IPS-20b (cell line): ENCODE data around the gene TAMALIN.

Experiments used
- H3K27ac ChIP-seq: one replicate; pipeline ENCODE4 v1.5.1; 2013; ENCODE audit warnings: low read length
- H3K27me3 ChIP-seq: 2 replicates; pipeline ENCODE4 v1.6.1; 2013; ENCODE audit warnings: mild to moderate bottlenecking, low read length, inconsistent platforms; ENCODE audit not compliant: insufficient read depth
- H3K36me3 ChIP-seq: 2 replicates; pipeline ENCODE4 v1.6.1; 2013; ENCODE audit warnings: low read depth, mild to moderate bottlenecking, inconsistent platforms, low read length, moderate library complexity; ENCODE audit not compliant: insufficient read depth
- H3K4me1 ChIP-seq: 2 replicates; pipeline ENCODE4 v1.6.1; 2013; ENCODE audit warnings: mild to moderate bottlenecking, control low read depth, inconsistent platforms, low read length, moderate library complexity; ENCODE audit not compliant: insufficient read depth
- H3K4me3 ChIP-seq: 2 replicates; pipeline ENCODE4 v1.5.1; 2013; ENCODE audit warnings: mild to moderate bottlenecking, low read length, inconsistent platforms
- H3K9ac ChIP-seq: 2 replicates; pipeline ENCODE4 v1.6.1; 2013; ENCODE audit warnings: low read depth, mild to moderate bottlenecking, inconsistent platforms, low read length, moderate library complexity
- H3K9me3 ChIP-seq: 2 replicates; pipeline ENCODE4 v1.6.1; 2013; ENCODE audit warnings: mild to moderate bottlenecking, low read depth, low read length, inconsistent platforms; ENCODE audit not compliant: insufficient read depth

TAMALIN gene

GRCh38 chr12:52061470-52062166 is 54.9 kb downstream of the TAMALIN start:
- Histone ChIP-seq H3K36me3 (peaks cover 7% of the 10 kb centered on the region; the same call in 1 of the 2 replicates), H3K9ac (no peak overlapping the region), H3K4me1 (no peaks in the 10 kb centered on the region), H3K9me3 (no peaks in the 10 kb centered on the region), H3K4me3 (no peak overlapping the region), H3K27ac (no peak overlapping the region), H3K27me3 (peaks cover 5% of the 10 kb centered on the region; the same call in 1 of the 2 replicates)

- Histone ChIP-seq H3K27ac (no peak overlapping the region), H3K4me1 (no peaks in the 10 kb centered on the region), H3K36me3 (peaks cover 3% of the 10 kb centered on the region; the same call in 1 of the 2 replicates), H3K9me3 (no peaks in the 10 kb centered on the region), H3K27me3 (peaks cover 11% of the 10 kb centered on the region), H3K9ac (no peak overlapping the region), H3K4me3 (no peak overlapping the region)
These were observed 55.7 kb downstream of the TAMALIN start for GRCh38 chr12:52062167-52063081.

- Histone ChIP-seq H3K4me3 (no peak overlapping the region), H3K36me3 (no peaks in the 10 kb centered on the region; the same call in 1 of the 2 replicates), H3K4me1 (no peaks in the 10 kb centered on the region), H3K9ac (no peak overlapping the region), H3K27ac (no peak overlapping the region), H3K9me3 (no peaks in the 10 kb centered on the region), H3K27me3 (peaks cover 11% of the 10 kb centered on the region)
These were observed 56.6 kb downstream of the TAMALIN start for GRCh38 chr12:52063082-52063924.

- Histone ChIP-seq H3K4me3 (no peak overlapping the region), H3K27ac (no peak overlapping the region), H3K4me1 (no peaks in the 10 kb centered on the region), H3K27me3 (peaks cover 11% of the 10 kb centered on the region), H3K36me3 (no peaks in the 10 kb centered on the region; the same call in 1 of the 2 replicates), H3K9ac (no peak overlapping the region), H3K9me3 (no peaks in the 10 kb centered on the region)
These were observed 57.4 kb downstream of the TAMALIN start for GRCh38 chr12:52063981-52064649.
